Ovary (tissue), 9 donors: ENCODE measurements around the gene CRELD2. TPM values are rescaled to one million over a fixed set of nuclear protein-coding genes. Genes with fewer than 3 reads are reported as not detected.

ENCODE experiments used
- DNase-seq, 5 donors: peaks; one replicate each; pipeline ENCODE4 v3.0.0-alpha.2; 2019 to 2020
- H3K27ac ChIP-seq, 2 donors: fragments of 200-600 bp; one replicate each; pipeline versions ENCODE4 v1.5.1 to v1.8.0; 2019 to 2022
- H3K27me3 ChIP-seq: fragments of 200-600 bp; one replicate; pipeline ENCODE4 v1.8.0; 2022
- H3K36me3 ChIP-seq: fragments of 200-600 bp; sonication (generic); one replicate; pipeline ENCODE4 v1.5.1; 2019
- H3K4me1 ChIP-seq: one replicate; pipeline ENCODE4 v1.8.1; 2013; ENCODE audit warnings: mild to moderate bottlenecking, moderate library complexity; ENCODE audit not compliant: insufficient read depth
- H3K4me3 ChIP-seq: fragments of 200-600 bp; sonication (generic); one replicate; pipeline ENCODE4 v1.5.1; 2017
- H3K9me3 ChIP-seq, 2 donors: fragments of 200-600 bp in 1 of 2; sonication (generic) in 1 of 2; one replicate each; pipeline versions ENCODE4 v1.5.1 to v1.8.1; 2013 to 2019; ENCODE audit warnings: mild to moderate bottlenecking in 1 of 2, moderate library complexity in 1 of 2
- CTCF ChIP-seq, 3 donors: fragments of 450-650 bp in 2 of 3; fragments of 200-600 bp in 1 of 3; IDR thresholded peaks; one replicate each; pipeline versions ENCODE4 v1.5.1 to v1.8.0; 2016 to 2022; ENCODE audit warnings: antibody characterized with exemption in 3 of 3, mild to moderate bottlenecking in 1 of 3
- EP300 ChIP-seq: sonication (generic); formaldehyde crosslinking; IDR thresholded peaks from one replicate; pipeline ENCODE4 v1.6.1; 2017; ENCODE audit warnings: antibody characterized with exemption
- POLR2A ChIP-seq: fragments of 450-650 bp; IDR thresholded peaks from one replicate; pipeline ENCODE4 v1.6.1; 2017; ENCODE audit warnings: antibody characterized with exemption, mild to moderate bottlenecking, moderate library complexity
- WGBS, 3 donors: extraction: QIAGEN DNeasy Blood & Tissue Kit in 1 of 3; methylation state at CpG; one replicate each; pipeline versions ENCODE4 v1.1.5 to v1.1.7; 2013 to 2017; 5-methylcytosine and 5-hydroxymethylcytosine counted together
- intact Hi-C, 4 donors: fragments of 100-400 bp; cut with DNase I; formaldehyde crosslinking; loops; one replicate each; pipeline versions ENCODE4 v1.11.0 to v1.15.1; 2022 to 2023
- polyA plus RNA-seq, 2 donors: library from polyadenylated mRNA; stranded (reverse); fragments of 200-250 nt in 1 of 2; fragments of 350-450 nt in 1 of 2; fragmentation: Illumina TruSeq in 1 of 2; extraction: RNeasy Lipid Tissue Mini Kit (QIAGEN cat#74804) in 1 of 2; gene quantifications; one replicate each; pipeline ENCODE4 v1.2.3, GENCODE V29; 2013 to 2014
- total RNA-seq, 7 donors: library from RNA; depleted of rRNA in 2 of 7; stranded (reverse); fragments of >200 nt in 2 of 7; fragmentation: NEBNext Ultra II Directional in 3 of 7; extraction: Animal tissue kit (Norgen Biotek cat#: 25700) in 3 of 7; gene quantifications; one replicate each; pipeline versions ENCODE4 v1.1.0 to v1.2.4, GENCODE V29; 2016 to 2023
- donor health status: DM: no; HTN: no; CAD: no; lungs with moderate emphysema.
- donor health status: DM: no; HTN: no; CAD: no.
- donor health status: Bipolar disorder and iron deficiency.
- donor health status: DM: yes; HTN: yes; CAD: no.
- donor health status: DM: no; HTN: no; CAD: no.
- donor health status: DM: yes; HTN: yes; CAD: no.

The CRELD2 gene
- total and polyA plus RNA-seq, 9 donors, result 9.5 to 53.4 (median 24.6) TPM

GRCh38 chr22:49946612-49947295 lies 28.3 kb downstream of the CRELD2 start:
- no peak overlapping the region for H3K4me3 ChIP-seq
- intact Hi-C loops, result no loop called here
- no peaks in the 10 kb centered on the region for H3K9me3 ChIP-seq
- 85 to 93% (median 87%) methylated on average over 17 of the region's 17 CpGs for WGBS, 3 donors
- H3K4me1 ChIP-seq, result no peaks in the 10 kb centered on the region
- H3K27me3 ChIP-seq, result no peaks in the 10 kb centered on the region
- no peak for TF ChIP-seq EP300
- no peak for TF ChIP-seq POLR2A
- no peak for DNase-seq
- no peaks in the 10 kb centered on the region for H3K36me3 ChIP-seq
- H3K27ac ChIP-seq, result no peak overlapping the region

- TF ChIP-seq CTCF (IDR thresholded peaks at IDR 0.05) (no peak), POLR2A (no peak), EP300 (no peak)
- H3K9me3 ChIP-seq, result no peaks in the 10 kb centered on the region
- no peaks in the 10 kb centered on the region for H3K27me3 ChIP-seq
- no peak overlapping the region for H3K4me3 ChIP-seq
- H3K27ac ChIP-seq, result no peak overlapping the region
- no peak for DNase-seq
- peaks cover 2% of the 10 kb centered on the region for H3K4me1 ChIP-seq
- intact Hi-C loops, result no loop called here
- no peaks in the 10 kb centered on the region for H3K36me3 ChIP-seq
- WGBS, 3 donors, result 71 to 86% (median 77%) methylated on average over 3 to 6 of the region's 6 CpGs
Measured at GRCh38 chr22:49947296-49947622, 28.8 kb downstream of the CRELD2 start.

- TF ChIP-seq POLR2A, result no peak
- TF ChIP-seq CTCF (IDR thresholded peaks at IDR 0.05), result no peak
- Histone ChIP-seq H3K36me3 (no peaks in the 10 kb centered on the region), H3K9me3 (no peaks in the 10 kb centered on the region), H3K4me1 (peaks cover 6% of the 10 kb centered on the region), H3K27me3 (no peaks in the 10 kb centered on the region), H3K27ac (no peak overlapping the region), H3K4me3 (no peak overlapping the region)
- DNase-seq, result no peak
- WGBS, 3 donors, result 86 to 91% (median 91%) methylated on average over 18 to 23 of the region's 23 CpGs
- intact Hi-C loops, result no loop called here
Measured at GRCh38 chr22:49948116-49948957, 29.9 kb downstream of the CRELD2 start.

- H3K4me3 ChIP-seq, result no peak overlapping the region
- TF ChIP-seq CTCF (IDR thresholded peaks at IDR 0.05) (no peak), EP300 (no peak), POLR2A (no peak)
- H3K36me3 ChIP-seq, result no peaks in the 10 kb centered on the region
- DNase-seq, result no peak
- H3K27ac ChIP-seq, result no peak overlapping the region
- intact Hi-C loops, result no loop called here
- WGBS, 3 donors, result 90 to 92% (median 90%) methylated on average over 36 to 42 of the region's 42 CpGs
- no peaks in the 10 kb centered on the region for H3K9me3 ChIP-seq
- peaks cover 6% of the 10 kb centered on the region for H3K4me1 ChIP-seq
- no peaks in the 10 kb centered on the region for H3K27me3 ChIP-seq
Measured at GRCh38 chr22:49948958-49949913, 30.8 kb downstream of the CRELD2 start.
